ENCODE measurements around the gene RAD18.

Gene RAD18

GRCh38 chr3:8909160-8909559 lies 54.1 kb downstream of the RAD18 start:
- POLR2A ChIA-PET: no interaction called here
- CTCF ChIA-PET: interaction anchor here (0.5 to 1.5 kb wide), 2 partner anchors 17 to 29 kb away, joined by 3 to 5 read pairs; no protein-coding TSS in a partner anchor
- no peak for TF ChIP-seq CTCF (IDR thresholded peaks at IDR 0.05; ENCODE audit: control extremely low read depth, extremely low read depth, low read depth, missing control alignments)
- DNase-seq (ENCODE audit: extremely low spot score): no peak

- ChIA-PET CTCF (interaction anchor here (1.3 kb wide), 1 partner anchor 134 kb away, joined by 3 read pairs; the partner anchor contains the start of gene OXTR), POLR2A (no interaction called here)
- DNase-seq (ENCODE audit: extremely low spot score): no peak
- TF ChIP-seq CTCF (IDR thresholded peaks at IDR 0.05; ENCODE audit: control extremely low read depth, extremely low read depth, low read depth, missing control alignments): no peak
Measured at GRCh38 chr3:8903191-8903590, 60.1 kb downstream of the RAD18 start.

- no peak for DNase-seq (ENCODE audit: extremely low spot score)
- ChIA-PET CTCF (interaction anchor here (1.2 kb wide), 1 partner anchor 402 kb away, joined by 3 read pairs; no protein-coding TSS in a partner anchor), POLR2A (no interaction called here)
- TF ChIP-seq CTCF (IDR thresholded peaks at IDR 0.05; ENCODE audit: control extremely low read depth, extremely low read depth, low read depth, missing control alignments): no peak
Measured at GRCh38 chr3:8900869-8901268, 62.4 kb downstream of the RAD18 start.

- ChIA-PET CTCF (interaction anchor here (1.2 kb wide), 1 partner anchor 403 kb away, joined by 3 read pairs; no protein-coding TSS in a partner anchor), POLR2A (no interaction called here)
- DNase-seq (ENCODE audit: extremely low spot score): no peak
- no peak for TF ChIP-seq CTCF (IDR thresholded peaks at IDR 0.05; ENCODE audit: control extremely low read depth, extremely low read depth, low read depth, missing control alignments)
Measured at GRCh38 chr3:8899876-8900460, 63.3 kb downstream of the RAD18 start.

GRCh38 chr3:8895829-8896228 lies 67.4 kb downstream of the RAD18 start:
- TF ChIP-seq CTCF (IDR thresholded peaks at IDR 0.05; ENCODE audit: control extremely low read depth, extremely low read depth, low read depth, missing control alignments): no peak
- no peak for DNase-seq (ENCODE audit: extremely low spot score)
- POLR2A ChIA-PET: no interaction called here
- CTCF ChIA-PET: no interaction called here

GRCh38 chr3:8893001-8893400 lies 70.3 kb downstream of the RAD18 start:
- DNase-seq (ENCODE audit: extremely low spot score): no peak
- TF ChIP-seq CTCF (IDR thresholded peaks at IDR 0.05; ENCODE audit: control extremely low read depth, extremely low read depth, low read depth, missing control alignments): no peak
- CTCF ChIA-PET: interaction anchor here (0.9 to 1.5 kb wide), 4 partner anchors 9 to 16 kb away, joined by 3 to 4 read pairs (median 3); no protein-coding TSS in a partner anchor
- POLR2A ChIA-PET: no interaction called here
